ENCODE measurements around the gene CDC45.
"Not testable (repeated sequence)": the region's sequence is repeated elsewhere in the genome, so short reads cannot be mapped to it uniquely, and the experiment has no call there.

The CDC45 gene

DNA sequence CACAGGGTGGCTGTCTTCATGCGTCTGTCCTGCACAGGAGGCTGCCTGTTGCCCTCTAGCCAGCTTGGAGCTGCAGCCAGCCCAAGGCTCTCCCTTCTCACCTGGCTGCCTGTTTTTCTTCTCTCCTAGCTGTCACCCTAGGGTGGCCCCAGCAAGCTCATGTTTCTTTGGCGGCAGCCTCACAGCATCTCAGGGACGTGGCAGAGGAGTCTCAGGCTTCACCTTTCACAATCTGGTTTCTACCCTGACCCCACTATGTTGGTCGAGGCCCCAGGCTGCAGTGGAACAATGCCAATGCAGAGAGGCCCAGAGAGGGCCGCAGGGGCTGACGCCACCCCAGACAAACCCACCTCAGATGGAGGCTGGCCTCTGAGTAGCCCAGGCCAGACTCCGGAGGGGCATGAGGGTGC lies 47.0 kb downstream of the CDC45 start:
- DNase-seq (ENCODE audit: extremely low read depth in 1 of 2, low read depth in 1 of 2): no peak

DNA sequence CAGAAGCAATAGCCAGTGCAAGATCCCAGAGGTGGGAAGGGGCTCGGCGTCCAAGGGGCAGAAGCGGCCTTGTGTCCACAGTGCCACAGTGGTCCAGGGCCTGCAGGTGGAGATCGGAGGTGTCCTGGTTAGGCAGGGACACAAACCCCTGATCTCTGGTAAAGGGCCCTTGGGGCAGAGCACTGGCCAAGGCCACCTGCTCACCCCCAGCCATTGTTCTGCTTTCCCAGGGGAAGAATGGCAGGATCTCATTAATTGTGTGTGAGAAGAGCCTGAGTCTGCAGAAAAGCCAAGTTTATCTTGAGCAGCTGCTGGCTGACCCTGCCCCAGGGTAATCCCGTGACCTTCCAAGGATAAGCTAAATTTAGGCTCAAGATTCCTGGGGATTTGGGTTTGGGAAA lies 47.6 kb downstream of the CDC45 start:
- DNase-seq (ENCODE audit: extremely low read depth in 1 of 2, low read depth in 1 of 2): no peak

DNA sequence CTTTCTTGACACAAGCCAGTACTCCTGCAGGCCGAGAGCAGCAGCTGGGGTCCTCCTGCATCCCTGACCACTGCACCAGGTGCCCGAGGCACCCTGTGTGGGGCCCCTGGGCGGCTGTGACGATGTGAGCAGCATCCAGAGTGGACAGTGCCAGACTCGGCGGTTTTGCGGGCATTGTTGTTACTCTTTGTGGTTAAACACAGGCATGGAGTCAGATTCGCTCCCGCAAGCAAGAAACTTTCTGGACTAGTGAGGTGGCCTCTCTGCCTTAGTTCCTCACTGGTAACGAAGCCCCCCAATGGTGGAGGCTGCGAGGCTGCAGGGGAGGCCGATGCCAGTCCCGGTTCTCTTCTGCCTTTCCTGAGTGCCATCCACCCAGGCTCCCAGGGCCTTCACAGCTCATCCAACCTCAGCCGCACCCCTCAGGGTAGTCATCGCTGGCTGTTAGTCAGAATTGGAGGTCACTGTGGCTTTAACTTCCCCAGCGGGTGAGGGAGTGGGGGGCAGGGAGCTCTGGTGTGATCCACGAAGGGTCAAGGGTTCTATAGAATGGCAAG lies 48.2 kb downstream of the CDC45 start:
- DNase-seq (ENCODE audit: extremely low read depth in 1 of 2, low read depth in 1 of 2): no peak

DNA sequence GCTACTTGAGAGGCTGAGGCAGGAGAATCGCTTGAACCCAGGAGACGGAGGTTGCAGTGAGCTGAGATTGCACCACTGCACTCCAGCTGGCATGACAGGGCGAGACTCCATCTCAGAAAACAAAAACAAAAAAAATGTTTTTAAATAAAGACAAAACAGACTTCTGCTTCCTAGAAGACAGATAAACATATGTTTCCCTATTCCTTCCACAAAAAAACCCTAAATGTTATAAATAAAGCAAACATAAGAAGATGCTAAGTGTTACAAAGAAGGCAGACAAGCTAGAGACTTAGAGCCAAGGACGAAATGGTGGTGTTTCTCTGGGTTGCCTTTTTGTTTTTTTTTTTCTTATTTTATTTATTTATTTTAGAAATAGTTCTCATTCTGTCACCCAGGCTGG lies 50.1 kb downstream of the CDC45 start:
- no peak for DNase-seq (ENCODE audit: extremely low read depth in 1 of 2, low read depth in 1 of 2)

DNA sequence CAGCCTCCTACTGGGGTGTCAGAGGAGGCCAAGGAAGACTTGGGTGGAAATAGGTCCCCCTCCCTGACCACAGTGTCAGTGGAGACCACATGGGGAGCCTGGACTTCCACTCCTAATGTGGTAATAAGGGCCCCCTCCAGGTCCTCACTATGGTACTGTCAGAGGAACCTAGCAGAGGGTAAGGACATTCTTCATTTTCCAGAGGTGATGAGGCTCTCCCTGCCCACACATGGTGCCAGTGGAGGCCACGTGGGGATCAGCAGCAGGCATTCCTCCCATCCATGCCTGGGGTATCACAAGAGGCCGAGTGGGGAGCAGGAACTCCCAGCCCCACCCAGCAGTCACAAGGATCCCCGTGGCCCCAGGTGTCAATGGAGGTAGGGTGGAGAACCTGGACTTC lies 51.0 kb downstream of the CDC45 start:
- DNase-seq (ENCODE audit: extremely low read depth in 1 of 2, low read depth in 1 of 2): no peak

DNA sequence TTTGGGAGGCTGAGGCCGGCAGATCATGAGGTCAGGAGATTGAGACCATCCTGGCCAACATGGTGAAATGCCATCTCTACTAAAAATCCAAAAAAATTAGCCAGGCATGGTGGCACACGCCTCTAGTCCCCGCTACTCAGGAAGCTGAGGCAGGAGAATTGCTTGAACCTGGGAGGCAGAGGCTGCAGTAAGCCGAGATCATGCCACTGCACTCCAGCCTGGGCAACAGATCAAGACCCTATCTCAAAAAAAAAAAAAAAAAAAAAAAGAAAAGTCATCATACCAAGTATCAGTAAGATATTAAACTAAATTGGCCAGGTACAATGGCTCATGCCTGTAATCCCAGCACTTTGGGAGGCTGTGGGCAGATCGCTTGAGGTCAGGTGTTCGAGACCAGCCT lies 51.6 kb downstream of the CDC45 start:
- not testable (repeated sequence) for DNase-seq (ENCODE audit: extremely low read depth in 1 of 2, low read depth in 1 of 2)

DNA sequence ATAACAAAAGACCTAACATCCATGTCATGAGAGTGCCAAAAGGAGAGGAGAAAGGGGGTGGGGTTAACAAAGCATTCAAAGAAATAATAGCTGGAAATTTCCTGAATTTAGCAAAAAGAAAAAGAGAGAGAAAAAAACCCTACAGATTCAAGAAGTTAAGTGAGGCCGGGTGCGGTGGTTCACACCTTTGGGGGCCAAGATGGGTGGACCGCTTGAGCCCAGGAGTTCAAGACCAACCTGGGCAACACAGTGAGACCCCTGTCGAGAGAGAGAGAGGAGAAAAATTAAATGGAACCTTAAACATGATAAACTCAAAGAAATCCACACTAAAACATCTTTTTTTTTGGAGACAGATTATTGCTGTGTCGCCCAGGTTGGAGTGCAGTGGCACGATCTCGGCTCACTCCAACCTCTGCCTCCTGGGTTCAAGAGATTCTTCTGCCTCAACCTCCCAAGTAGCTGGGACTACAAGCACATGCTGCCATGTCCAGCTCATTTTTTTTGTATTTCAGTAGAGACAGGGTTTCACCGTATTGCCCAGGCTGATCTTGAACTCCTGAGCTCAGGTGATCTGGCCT lies 53.4 kb downstream of the CDC45 start:
- no peak for DNase-seq (ENCODE audit: extremely low read depth in 1 of 2, low read depth in 1 of 2)

DNA sequence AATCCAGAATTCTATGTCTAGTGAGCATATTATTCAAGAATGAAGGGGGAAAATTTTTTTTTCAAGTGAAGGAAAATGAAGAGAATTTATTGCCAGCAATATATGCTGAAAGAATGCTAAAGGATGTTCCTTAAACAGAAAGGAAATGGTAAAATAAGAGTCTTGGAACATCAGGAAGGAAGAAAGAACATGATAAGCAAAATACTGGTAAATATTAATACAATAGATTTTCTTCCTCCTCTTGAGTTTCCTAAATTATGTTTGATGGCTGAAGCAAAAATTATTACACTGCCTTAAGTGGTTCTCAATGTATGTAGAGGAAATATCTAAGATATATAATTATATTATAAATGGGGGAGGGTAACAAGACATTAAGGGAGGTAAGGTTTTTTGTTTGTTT lies 54.1 kb downstream of the CDC45 start:
- DNase-seq (ENCODE audit: extremely low read depth in 1 of 2, low read depth in 1 of 2): no peak

DNA sequence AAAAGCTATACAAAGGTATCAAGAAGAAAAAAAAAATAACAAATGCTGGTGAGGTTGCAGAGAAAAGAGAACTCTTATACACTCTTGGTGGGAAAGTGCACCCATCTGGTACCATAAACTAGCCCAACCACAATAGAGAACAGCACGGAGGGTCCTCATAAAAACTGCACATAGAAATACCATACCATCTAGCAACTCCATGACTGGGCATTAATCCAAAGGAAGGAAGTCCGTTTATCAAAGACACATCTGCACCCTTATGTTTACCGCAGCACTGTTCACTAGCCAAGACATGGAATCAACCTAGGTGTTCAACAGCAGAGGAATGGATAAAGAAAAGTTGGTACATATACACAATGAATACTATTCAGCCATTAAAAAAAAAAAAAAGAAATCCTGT lies 55.3 kb downstream of the CDC45 start:
- no peak for DNase-seq (ENCODE audit: extremely low read depth in 1 of 2, low read depth in 1 of 2)

DNA sequence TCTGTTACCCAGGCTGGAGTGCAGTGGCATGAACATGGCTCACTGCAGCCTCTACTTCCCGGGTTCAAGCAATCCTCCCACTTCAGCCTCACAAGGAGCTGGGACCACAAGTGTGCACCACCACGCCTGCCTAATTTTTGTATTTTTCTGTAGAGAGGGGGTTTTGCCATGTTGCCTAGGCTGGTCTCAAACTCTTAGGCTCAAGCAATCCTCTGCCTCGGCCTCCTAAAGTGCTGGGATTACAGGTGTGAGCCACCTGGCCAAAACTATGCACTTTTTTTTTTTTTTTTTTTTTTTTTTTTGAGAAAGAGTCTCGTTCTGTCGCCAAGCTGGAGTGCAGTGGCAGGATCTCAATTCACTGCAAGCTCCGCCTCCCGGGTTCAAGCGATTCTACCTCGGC lies 56.8 kb downstream of the CDC45 start:
- DNase-seq (ENCODE audit: extremely low read depth in 1 of 2, low read depth in 1 of 2): no peak

DNA sequence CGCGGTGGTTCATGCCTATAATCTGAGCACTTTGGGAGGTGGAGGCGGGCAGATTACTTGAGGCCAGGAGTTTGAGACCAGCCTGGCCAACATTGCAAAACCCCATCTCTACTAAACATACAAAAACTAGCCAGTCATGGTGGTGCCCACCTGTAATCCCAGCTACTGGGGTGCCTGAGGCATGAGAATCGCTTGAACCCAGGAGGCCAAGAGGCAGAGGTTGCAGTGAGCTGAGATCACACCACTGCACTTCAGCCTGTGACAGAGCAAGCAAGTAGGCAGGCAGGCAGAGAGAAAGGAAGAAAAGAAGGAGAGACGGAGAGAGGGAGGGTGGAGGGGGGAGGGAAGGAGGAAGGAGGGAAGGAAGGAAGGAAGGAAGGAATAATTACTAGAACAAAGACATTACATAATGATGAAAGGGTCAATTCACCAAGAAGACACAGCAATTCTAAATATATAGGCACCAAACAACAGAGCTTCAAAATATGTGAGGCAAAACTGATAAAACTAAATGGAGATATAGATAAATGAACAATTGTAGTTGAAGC lies 58.3 kb downstream of the CDC45 start:
- no peak for DNase-seq (ENCODE audit: extremely low read depth in 1 of 2, low read depth in 1 of 2)

DNA sequence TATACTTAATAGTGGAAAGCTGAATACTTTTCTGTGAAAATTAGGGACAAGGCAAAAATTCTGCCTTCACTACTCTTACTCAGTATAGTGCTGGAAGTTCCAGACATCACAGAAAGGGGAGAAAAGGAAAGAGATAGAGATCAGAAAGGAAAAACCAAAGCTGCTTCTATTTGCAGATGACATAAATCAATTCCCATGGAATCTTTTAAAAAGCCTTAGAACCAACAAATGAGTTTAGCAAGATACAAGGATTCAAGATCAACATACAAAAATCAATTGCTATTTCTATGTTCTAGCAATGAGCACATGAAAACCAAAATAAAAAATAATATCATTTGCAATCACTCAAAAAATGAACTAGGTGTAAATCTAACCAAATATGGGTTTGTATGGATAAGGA lies 60.7 kb downstream of the CDC45 start:
- DNase-seq (ENCODE audit: extremely low read depth in 1 of 2, low read depth in 1 of 2): no peak

DNA sequence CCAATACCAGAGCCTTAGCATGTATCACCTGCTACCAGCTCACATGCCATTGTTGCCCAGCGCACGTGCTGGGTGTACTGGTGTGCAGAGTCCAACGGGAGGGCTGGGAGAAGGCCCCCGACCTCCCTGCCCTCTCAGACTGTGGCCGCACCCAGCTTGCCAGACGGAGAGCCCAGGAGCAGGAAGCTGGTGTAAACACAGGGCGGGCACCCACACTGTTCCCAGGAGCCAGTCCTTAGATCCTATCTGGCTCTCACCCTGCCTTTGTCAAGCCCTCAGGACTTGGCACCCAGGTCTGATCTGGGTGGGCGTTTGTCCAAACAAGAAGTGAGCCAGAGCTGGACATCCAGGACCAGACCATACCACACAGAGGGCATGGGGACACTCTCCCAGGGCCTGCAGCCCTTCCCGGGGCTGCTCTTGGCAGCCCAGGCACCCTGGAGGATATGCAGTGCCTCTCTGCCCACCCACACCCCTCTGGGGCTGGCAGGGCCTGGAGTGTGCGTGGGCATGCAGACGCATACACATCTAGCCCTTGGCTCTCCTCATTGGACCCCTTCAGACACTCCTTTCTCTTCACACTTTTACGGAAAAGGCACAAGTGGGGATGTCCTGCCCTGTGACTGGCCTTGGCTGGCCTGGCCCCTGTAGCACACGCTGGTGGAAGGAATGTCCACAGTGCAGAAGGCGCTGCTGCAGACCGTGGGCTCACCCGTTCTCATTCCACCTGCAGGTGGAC lies 64.4 kb downstream of the CDC45 start:
- no peak for DNase-seq (ENCODE audit: extremely low read depth in 1 of 2, low read depth in 1 of 2)

DNA sequence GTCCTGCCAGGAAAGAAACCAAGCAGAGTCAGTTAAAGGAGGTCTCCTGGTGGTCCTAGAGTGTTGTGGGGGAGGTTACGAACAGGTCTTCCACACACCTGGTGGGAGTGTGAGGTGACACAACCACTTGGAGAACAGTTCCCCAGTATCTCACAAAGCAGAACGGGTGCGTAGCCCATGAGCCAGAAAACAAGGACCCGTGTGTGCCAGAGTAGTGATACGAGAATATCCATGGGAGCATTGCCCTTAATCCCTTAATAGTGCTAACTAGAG lies 66.2 kb downstream of the CDC45 start:
- no peak for DNase-seq (ENCODE audit: extremely low read depth in 1 of 2, low read depth in 1 of 2)

DNA sequence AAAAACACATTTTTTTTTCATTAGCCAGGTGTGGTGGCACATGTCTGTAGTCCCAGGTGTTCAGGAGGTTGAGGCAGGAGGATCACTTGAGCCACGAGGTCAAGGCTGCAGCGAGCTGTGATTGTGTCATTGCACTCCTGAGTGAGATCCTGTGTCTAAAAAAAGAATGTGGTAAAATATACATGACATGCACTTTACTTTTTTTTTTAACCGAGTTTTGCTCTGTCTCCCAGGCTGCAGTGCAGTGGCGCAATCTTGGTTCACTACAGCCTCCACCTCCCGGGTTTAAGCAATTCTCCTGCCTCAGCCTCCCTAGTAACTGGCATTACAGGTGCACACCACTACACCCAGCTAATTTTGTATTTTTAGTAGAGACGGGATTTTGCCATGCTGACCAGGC lies 67.0 kb downstream of the CDC45 start:
- no peak for DNase-seq (ENCODE audit: extremely low read depth in 1 of 2, low read depth in 1 of 2)

DNA sequence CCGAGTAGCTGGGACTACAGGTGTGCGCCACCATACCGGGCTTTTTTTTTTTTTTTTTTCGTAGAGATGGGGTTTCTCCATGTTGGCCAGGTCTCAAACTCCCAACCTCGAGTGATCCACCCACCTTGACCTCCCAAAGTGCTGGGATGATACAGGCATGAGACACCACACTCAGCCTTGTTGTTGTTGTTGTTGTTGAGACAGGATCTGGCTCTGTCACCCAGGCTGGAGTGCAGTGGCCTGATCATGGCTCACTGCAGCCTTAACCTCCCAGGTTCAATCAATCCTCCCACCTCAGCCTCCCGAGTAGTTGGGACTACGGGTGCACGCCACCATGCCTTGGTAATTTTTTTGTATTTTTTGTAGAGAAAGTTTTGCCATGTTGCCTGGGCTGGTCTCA lies 67.9 kb downstream of the CDC45 start:
- no peak for DNase-seq (ENCODE audit: extremely low read depth in 1 of 2, low read depth in 1 of 2)

DNA sequence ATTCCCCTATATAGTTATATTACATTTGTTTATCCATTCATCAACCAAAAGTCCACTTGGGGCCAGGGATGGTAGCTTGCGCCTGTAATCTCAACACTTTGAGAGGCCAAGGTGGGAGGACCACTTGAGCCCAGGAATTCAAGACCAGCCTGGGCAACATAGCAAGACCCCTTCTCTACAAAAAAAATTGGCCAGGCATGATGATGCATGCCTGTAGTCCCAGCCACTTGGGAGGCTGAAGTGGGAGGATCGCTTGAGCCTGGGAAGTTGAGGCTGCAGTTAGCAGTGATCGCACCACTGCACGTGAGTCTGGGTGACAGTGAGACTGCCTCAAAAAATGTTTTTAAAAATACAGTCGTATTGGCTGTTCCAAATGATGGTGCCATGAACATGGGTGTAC lies 68.7 kb downstream of the CDC45 start:
- not testable (repeated sequence) for DNase-seq (ENCODE audit: extremely low read depth in 1 of 2, low read depth in 1 of 2)

DNA sequence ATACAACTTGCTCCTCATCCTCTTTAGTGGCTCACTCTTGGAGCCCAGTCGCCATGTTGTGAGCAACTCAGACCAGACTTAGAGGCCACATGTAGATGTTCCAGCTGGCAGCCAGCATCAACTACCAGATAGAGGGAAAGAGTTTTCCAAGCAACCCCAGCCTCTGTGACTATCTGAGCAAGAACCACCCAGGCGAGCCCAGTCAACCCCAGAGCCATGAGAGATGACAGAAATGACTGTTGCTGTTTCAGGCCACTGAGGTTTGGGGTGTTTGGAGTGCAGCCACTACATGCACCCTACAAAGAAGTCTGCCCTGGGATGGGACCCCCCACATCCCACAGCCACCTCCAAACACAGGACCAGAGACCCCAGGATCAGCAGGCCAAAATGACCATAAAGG lies 69.2 kb downstream of the CDC45 start:
- no peak for DNase-seq (ENCODE audit: extremely low read depth in 1 of 2, low read depth in 1 of 2)

DNA sequence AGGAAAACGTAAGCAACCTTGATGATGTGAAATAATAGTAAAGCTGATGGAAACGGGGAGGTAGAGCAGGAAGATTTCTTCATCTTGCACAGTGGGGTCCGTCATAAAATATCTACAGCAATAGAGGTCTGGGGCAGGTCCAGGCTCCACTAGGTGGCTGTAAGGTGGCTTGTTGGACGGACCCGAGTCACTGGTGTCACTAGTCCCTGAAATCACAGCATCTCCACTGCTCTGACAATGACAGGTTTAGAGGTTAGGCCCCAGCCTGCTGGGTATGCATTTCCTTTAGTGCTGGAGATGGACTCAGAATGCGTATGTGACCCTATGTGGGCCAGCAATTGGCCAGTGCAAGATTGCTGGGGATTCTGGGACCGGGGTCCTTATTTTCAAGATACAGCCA lies 69.7 kb downstream of the CDC45 start:
- DNase-seq (ENCODE audit: extremely low read depth in 1 of 2, low read depth in 1 of 2): no peak

DNA sequence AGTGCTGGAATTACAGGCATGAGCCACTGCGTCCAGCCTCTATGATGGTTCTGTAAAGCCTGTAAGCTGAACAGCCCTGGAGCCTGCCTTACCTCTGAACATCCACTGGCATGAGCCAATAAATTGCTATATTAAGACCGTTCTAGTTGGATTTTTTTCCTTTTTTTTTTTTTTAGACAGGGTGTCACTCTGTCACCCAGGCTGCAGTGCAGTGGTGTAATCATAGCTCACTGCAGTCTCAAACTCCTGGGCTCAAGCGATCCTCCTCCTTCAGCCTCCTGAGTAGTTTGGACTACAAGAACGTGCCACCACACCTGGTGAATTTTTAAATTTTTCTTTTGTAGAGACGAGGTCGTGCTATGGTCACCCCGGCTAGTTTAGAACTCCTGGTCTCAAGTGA lies 70.7 kb downstream of the CDC45 start:
- no peak for DNase-seq (ENCODE audit: extremely low read depth in 1 of 2, low read depth in 1 of 2)

DNA sequence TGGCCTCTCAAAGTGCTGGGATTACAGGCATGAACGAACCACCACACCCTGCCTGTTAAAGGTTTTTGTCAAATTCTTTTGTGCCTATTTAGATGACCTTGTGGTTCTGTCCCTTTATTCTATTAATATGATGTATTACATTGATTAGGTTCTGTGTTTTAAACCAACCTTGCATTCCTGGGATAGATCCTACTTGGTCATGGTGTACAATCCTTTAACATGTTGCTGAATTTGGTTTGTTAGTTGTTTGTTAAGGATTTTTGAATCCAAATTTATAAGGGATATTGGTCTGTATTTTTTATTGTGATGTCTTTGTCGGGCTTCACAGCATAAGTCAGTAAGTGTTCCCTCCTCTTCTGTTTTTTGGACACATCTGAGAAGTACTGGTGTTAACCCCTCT lies 73.5 kb downstream of the CDC45 start:
- no peak for DNase-seq (ENCODE audit: extremely low read depth in 1 of 2, low read depth in 1 of 2)

DNA sequence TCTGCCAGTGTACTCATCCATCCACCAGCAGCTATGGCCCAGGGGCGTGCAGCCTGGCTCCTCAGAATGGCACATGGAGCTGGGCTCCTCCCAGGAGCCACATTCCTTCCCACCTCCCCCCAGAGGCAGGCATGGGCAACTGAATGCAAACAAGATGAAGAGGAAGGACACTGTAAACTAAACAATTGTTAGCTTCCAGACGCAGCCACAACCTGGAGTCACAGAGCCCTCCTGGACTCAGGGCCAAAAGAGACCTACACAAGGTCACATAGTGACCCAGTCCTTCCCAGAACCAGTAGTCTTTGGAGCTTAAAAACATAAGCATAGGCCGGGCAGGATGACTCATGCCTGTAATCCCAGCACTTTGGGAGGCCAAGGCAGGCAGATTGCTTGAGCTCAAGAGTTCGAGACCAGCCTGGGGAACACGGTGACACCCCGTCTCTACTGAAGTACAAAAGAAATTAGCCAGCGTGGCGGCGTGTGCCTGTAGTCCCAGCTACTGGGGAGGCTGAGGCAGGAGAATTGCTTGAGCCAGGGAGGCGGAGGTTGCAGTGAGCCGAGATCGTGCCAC lies 75.2 kb downstream of the CDC45 start:
- DNase-seq (ENCODE audit: extremely low read depth in 1 of 2, low read depth in 1 of 2): no peak

All from activated CD8-positive, alpha-beta memory T cell treated with anti-CD3 and anti-CD28 coated beads for 1 hour (primary cell).